Measurements from ENCODE around the gene CPA3. TPM values are rescaled to one million over a fixed set of nuclear protein-coding genes. Genes with fewer than 3 reads are reported as not detected.

Gene CPA3
- total RNA-seq, 1 donor from 2014 or later, result 1.4 TPM

- H3K9me3 ChIP-seq (replicated peaks), result no peaks in the 10 kb centered on the region
- H3K27me3 ChIP-seq (ENCODE audit: low read depth), result peaks cover 25% of the 10 kb centered on the region
- DNase-seq, result no peak
- no peaks in the 10 kb centered on the region for H3K4me1 ChIP-seq
- no peak overlapping the region for H3K4me3 ChIP-seq
- TF ChIP-seq, protein P1, sequence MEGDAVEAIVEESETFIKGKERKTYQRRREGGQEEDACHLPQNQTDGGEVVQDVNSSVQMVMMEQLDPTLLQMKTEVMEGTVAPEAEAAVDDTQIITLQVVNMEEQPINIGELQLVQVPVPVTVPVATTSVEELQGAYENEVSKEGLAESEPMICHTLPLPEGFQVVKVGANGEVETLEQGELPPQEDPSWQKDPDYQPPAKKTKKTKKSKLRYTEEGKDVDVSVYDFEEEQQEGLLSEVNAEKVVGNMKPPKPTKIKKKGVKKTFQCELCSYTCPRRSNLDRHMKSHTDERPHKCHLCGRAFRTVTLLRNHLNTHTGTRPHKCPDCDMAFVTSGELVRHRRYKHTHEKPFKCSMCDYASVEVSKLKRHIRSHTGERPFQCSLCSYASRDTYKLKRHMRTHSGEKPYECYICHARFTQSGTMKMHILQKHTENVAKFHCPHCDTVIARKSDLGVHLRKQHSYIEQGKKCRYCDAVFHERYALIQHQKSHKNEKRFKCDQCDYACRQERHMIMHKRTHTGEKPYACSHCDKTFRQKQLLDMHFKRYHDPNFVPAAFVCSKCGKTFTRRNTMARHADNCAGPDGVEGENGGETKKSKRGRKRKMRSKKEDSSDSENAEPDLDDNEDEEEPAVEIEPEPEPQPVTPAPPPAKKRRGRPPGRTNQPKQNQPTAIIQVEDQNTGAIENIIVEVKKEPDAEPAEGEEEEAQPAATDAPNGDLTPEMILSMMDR (IDR thresholded peaks at IDR 0.05; ENCODE audit: borderline replicate concordance), result no peak
- intact Hi-C loops (cut with micrococcal nuclease), result no loop called here
- no peak overlapping the region for H3K27ac ChIP-seq (replicated peaks)
- H3K36me3 ChIP-seq, result no peaks in the 10 kb centered on the region
These were observed 46.5 kb downstream of the CPA3 start for GRCh38 chr3:148911592-148911991.

DNA sequence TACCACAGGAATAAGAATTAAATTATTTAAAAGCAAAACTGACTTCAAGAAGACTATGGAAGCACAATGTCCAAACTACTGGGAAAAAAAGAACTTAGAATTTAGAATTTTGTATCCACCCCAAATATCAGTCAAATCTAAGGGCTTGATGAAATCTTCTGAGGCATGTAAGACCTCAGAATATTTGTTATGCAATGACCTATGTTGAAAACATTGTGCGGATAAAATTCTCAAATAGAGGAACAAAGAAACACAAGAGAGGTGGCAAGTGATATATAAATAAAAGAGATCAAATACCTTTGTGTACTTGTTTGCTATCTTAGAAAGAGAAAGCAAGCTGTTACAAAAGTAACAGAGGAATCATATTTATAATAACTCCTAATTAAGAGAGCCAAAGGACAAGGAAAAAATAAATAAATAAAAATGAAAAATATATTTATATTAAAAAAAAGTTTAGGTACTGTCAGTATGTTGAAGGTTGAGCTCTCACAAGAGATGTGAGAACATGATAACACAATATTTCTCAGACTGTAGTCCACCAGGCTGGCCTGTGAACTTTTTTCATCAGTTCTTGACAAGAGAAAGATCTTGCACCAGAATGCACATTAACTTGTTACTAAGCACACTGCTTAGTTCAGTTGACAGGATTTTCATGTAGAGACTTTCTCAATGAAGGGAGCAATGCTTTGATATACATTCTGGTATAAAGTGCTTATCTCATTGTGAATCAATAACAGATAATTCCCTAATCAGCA, 50.0 kb downstream of the CPA3 start:
- intact Hi-C loops (cut with micrococcal nuclease), result no loop called here
- H3K36me3 ChIP-seq, result no peaks in the 10 kb centered on the region
- TF ChIP-seq, protein P1 (IDR thresholded peaks at IDR 0.05; ENCODE audit: borderline replicate concordance), result no peak
- DNase-seq, result no peak
- H3K9me3 ChIP-seq (replicated peaks), result peaks cover 11% of the 10 kb centered on the region
- H3K4me1 ChIP-seq, result no peaks in the 10 kb centered on the region
- no peak overlapping the region for H3K4me3 ChIP-seq
- H3K27ac ChIP-seq (replicated peaks), result no peak overlapping the region
- H3K27me3 ChIP-seq (ENCODE audit: low read depth), result peaks cover 5% of the 10 kb centered on the region

DNA sequence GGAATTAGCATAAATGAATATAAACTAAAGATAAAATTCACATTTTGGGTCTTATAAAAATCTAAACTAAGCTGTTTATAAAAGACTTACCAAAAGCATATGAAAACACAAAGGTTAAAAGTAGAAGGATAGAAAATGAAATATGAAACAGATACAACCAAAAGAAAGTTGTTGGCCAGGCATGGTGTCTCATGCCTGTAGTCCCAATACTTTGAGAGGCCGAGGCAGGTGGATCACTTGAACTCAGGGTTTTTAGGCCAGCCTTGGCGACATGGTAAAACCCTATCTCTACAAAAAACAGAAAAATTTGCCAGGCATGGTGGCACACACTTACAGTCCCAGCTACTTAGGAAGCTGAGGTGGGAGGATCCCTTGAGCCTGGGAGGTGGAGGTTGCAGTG, 51.0 kb downstream of the CPA3 start:
- intact Hi-C loops (cut with micrococcal nuclease), result no loop called here
- DNase-seq, result no peak
- Histone ChIP-seq H3K4me1 (no peaks in the 10 kb centered on the region), H3K27me3 (ENCODE audit: low read depth) (peaks cover 6% of the 10 kb centered on the region), H3K27ac (replicated peaks) (no peak overlapping the region), H3K4me3 (no peak overlapping the region), H3K36me3 (no peaks in the 10 kb centered on the region), H3K9me3 (replicated peaks) (peaks cover 21% of the 10 kb centered on the region)
- TF ChIP-seq, protein P1 (IDR thresholded peaks at IDR 0.05; ENCODE audit: borderline replicate concordance), result no peak

GRCh38 chr3:148922467-148922866, 57.4 kb downstream of the CPA3 start:
- Histone ChIP-seq H3K4me1 (no peaks in the 10 kb centered on the region), H3K9me3 (replicated peaks) (peaks cover 29% of the 10 kb centered on the region), H3K27me3 (ENCODE audit: low read depth) (peaks cover 13% of the 10 kb centered on the region), H3K4me3 (no peak overlapping the region), H3K36me3 (no peaks in the 10 kb centered on the region), H3K27ac (replicated peaks) (no peak overlapping the region)
- DNase-seq, result no peak
- TF ChIP-seq, protein P1 (IDR thresholded peaks at IDR 0.05; ENCODE audit: borderline replicate concordance), result no peak
- intact Hi-C loops (cut with micrococcal nuclease), result no loop called here

DNA sequence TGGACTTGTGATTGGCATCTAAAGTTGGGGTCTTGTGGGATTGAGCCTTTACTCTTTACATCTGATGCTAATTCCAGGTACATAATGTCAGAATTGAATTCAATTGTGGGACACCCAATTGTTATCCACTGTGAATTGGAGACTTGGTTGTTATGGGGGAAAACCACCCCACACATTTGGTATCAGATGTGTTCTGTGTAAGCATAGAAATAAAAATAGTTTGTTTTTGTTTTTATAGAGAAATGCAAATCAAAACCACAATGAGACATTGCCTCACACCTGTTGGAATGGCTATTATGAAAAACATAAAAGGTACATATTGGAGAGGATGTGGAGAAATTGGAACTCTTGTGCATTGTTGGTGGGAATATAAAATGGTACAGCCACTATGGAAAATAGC, 58.5 kb downstream of the CPA3 start:
- Histone ChIP-seq H3K4me1 (no peaks in the 10 kb centered on the region), H3K27ac (replicated peaks) (no peak overlapping the region), H3K27me3 (ENCODE audit: low read depth) (peaks cover 13% of the 10 kb centered on the region), H3K4me3 (no peak overlapping the region), H3K36me3 (no peaks in the 10 kb centered on the region), H3K9me3 (replicated peaks) (peaks cover 29% of the 10 kb centered on the region)
- no peak for DNase-seq
- intact Hi-C loops (cut with micrococcal nuclease), result no loop called here
- TF ChIP-seq, protein P1 (IDR thresholded peaks at IDR 0.05; ENCODE audit: borderline replicate concordance), result no peak
